ENCODE results near the gene CCDC187. TPM values are rescaled to one million over a fixed set of nuclear protein-coding genes. Genes with fewer than 3 reads are reported as not detected.

Gene CCDC187
- total and polyA plus RNA-seq, 8 donors: 0.12 to 2.8 (median 0.45) TPM; not detected in 1

GRCh38 chr9:136332482-136332983, 28.6 kb upstream of the CCDC187 start:
- H3K27me3 ChIP-seq: peaks cover 0 to 10% (median 0%) of the 10 kb centered on the region in 3 donors
- H3K4me1 ChIP-seq: peaks cover 19 to 26% (median 20%) of the 10 kb centered on the region in 4 donors
- H3K4me3 ChIP-seq: no peak overlapping the region
- 78 to 90% (median 85%) methylated on average over 4 to 11 of the region's 11 CpGs for WGBS, 5 donors
- TF ChIP-seq EP300 (IDR thresholded peaks at IDR 0.05): no peak
- no peak for TF ChIP-seq POLR2A (IDR thresholded peaks at IDR 0.05)
- no peak for TF ChIP-seq CTCF (IDR thresholded peaks at IDR 0.05)
- no peak for TF ChIP-seq POLR2AphosphoS5 (IDR thresholded peaks at IDR 0.05)
- intact Hi-C loops (cut with DNase I; ENCODE audit: low total_unique reads): loop anchor here (10.0 kb wide), 1 partner anchor 72 kb away; the partner anchor contains the start of gene SNAPC4
- H3K36me3 ChIP-seq: peaks cover 0 to 34% (median 18%) of the 10 kb centered on the region in 4 donors
- no peak for DNase-seq
- no peaks in the 10 kb centered on the region for H3K9me3 ChIP-seq
- H3K27ac ChIP-seq: no peak overlapping the region

GRCh38 chr9:136331556-136332481, 27.9 kb upstream of the CCDC187 start:
- intact Hi-C loops (cut with DNase I; ENCODE audit: low total_unique reads): loop anchor here (10.0 kb wide), 1 partner anchor 73 kb away; the partner anchor contains the start of gene SNAPC4

GRCh38 chr9:136331030-136331429, 27.1 kb upstream of the CCDC187 start:
- 83 to 94% (median 86%) methylated on average over 3 to 15 of the region's 15 CpGs for WGBS, 5 donors
- peaks cover 0 to 19% (median 2%) of the 10 kb centered on the region in 4 donors for H3K36me3 ChIP-seq
- H3K27ac ChIP-seq: no peak overlapping the region
- H3K4me3 ChIP-seq: no peak overlapping the region
- TF ChIP-seq EP300 (IDR thresholded peaks at IDR 0.05) (no peak), POLR2AphosphoS5 (IDR thresholded peaks at IDR 0.05) (no peak), CTCF (IDR thresholded peaks at IDR 0.05) (no peak), POLR2A (IDR thresholded peaks at IDR 0.05) (no peak)
- DNase-seq: no peak
- H3K27me3 ChIP-seq: peaks cover 0 to 13% (median 0%) of the 10 kb centered on the region in 3 donors
- intact Hi-C loops (cut with DNase I; ENCODE audit: low total_unique reads): loop anchor here (10.0 kb wide), 1 partner anchor 74 kb away; the partner anchor contains the start of gene SNAPC4
- peaks cover 28 to 38% (median 31%) of the 10 kb centered on the region in 4 donors for H3K4me1 ChIP-seq
- H3K9me3 ChIP-seq: no peaks in the 10 kb centered on the region

More at GRCh38 chr9:136331556-136332481, 27.9 kb upstream of the CCDC187 start:
- 78 to 89% (median 86%) methylated on average over 32 to 46 of the region's 46 CpGs for WGBS, 5 donors
- DNase-seq: no peak
- Histone ChIP-seq H3K4me1 (peaks cover 23 to 31% (median 24%) of the 10 kb centered on the region in 4 donors), H3K27ac (no peak overlapping the region), H3K36me3 (peaks cover 0 to 26% (median 10%) of the 10 kb centered on the region in 4 donors), H3K4me3 (no peak overlapping the region), H3K9me3 (no peaks in the 10 kb centered on the region), H3K27me3 (peaks cover 0 to 10% (median 0%) of the 10 kb centered on the region in 3 donors)
- TF ChIP-seq POLR2A (IDR thresholded peaks at IDR 0.05) (no peak), CTCF (IDR thresholded peaks at IDR 0.05) (no peak), POLR2AphosphoS5 (IDR thresholded peaks at IDR 0.05) (no peak), EP300 (IDR thresholded peaks at IDR 0.05) (no peak)

- Histone ChIP-seq H3K27ac (no peak overlapping the region), H3K36me3 (peaks cover 0 to 13% (median 0%) of the 10 kb centered on the region in 4 donors), H3K9me3 (no peaks in the 10 kb centered on the region), H3K4me1 (peaks cover 28 to 44% (median 36%) of the 10 kb centered on the region in 4 donors), H3K27me3 (peaks cover 0 to 16% (median 0%) of the 10 kb centered on the region in 3 donors), H3K4me3 (no peak overlapping the region)
- intact Hi-C loops (cut with DNase I; ENCODE audit: low total_unique reads): loop anchor here (10.0 kb wide), 1 partner anchor 74 kb away; the partner anchor contains the start of gene SNAPC4
- TF ChIP-seq CTCF (IDR thresholded peaks at IDR 0.05) (no peak), EP300 (IDR thresholded peaks at IDR 0.05) (no peak), POLR2AphosphoS5 (IDR thresholded peaks at IDR 0.05) (no peak), POLR2A (IDR thresholded peaks at IDR 0.05) (no peak)
- WGBS, 5 donors: 79 to 90% (median 88%) methylated on average over 12 to 14 of the region's 14 CpGs
- DNase-seq: no peak
These were observed 26.6 kb upstream of the CCDC187 start for GRCh38 chr9:136330406-136330990.
